Glomerular endothelial cell (primary cell): ENCODE data around the gene ERF. TPM values are rescaled to one million over a fixed set of nuclear protein-coding genes. Genes with fewer than 3 reads are reported as not detected.
"Not testable (repeated sequence)": the region's sequence is repeated elsewhere in the genome, so short reads cannot be mapped to it uniquely, and the experiment has no call there.

ENCODE experiments used
- DNase-seq: peaks from one replicate; pipeline ENCODE4 v3.0.0-alpha.2; 2011; ENCODE audit warnings: low read depth, low spot score; ENCODE audit errors: extremely low read depth
- total RNA-seq: library from RNA; depleted of rRNA; stranded (reverse); fragments of >200 nt; gene quantifications from 2 replicates; pipeline ENCODE4 v1.2.3, GENCODE V29; 2015

ERF gene
- total RNA-seq, 1 donor from 2014 or later, result 56.6 TPM

DNA sequence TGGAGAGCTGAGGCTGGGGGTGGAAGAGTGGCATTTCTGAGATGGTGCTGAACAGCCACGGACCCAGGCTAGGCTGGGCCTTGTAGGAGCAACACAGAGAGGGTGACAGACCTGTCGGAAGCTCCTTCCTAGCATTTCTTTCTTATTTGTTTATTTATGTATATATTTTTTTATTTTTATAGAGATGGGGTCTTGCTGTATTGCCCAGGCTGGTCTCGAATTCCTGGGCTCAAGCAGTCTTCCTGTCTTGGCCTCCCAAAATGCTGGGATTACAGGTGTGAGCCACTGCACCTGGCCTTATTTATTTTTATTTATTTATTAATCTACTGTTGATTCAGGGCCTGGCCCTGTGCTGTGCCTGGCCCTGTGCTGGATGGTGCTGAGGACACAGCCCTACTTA is 20.6 kb upstream of the ERF start:
- DNase-seq, result no peak

DNA sequence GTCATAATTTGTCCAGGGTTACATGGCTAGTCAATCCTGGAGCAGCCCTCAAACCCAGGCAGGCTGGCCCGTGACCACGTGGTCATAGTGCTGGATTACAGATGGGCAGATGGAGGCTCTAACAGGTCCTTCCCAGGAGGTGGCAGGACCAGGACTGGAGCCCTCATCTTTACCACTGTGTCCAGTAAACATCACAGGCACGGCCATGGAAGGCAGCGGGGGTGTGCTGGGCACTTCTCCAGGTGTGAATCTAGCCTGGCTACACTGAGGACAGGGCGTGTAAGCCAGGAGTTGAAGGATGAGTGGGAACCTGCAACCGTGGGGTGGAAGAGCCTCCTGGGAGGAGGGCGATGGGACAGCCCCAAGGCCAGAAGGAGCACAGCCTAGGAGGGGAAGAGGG is 20.2 kb upstream of the ERF start:
- no peak for DNase-seq

DNA sequence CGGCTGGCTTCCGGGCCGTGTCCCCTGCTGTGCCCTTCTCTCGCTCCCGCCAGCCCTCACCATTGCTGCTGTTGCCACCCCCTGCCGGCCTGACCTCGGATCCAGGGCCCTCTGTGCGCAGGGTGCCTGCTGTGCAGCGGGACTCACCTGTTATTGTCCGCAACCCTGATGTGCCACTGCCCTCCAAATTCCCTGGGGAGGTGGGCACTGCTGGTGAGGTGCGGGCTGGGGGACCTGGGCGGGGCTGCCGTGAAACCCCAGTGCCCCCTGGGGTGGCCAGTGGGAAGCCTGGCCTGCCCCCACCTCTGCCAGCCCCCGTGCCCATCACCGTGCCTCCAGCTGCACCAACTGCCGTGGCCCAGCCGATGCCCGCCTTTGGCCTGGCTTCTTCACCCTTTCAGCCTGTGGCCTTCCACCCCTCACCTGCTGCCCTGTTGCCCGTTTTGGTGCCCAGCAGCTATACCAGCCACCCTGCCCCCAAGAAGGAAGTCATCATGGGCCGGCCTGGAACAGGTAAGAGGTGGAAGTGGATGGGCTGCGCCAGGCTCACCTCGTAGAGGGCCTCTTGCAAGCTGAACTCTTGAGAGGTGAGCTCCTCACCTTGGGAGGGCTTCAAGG is 19.2 kb upstream of the ERF start:
- no peak for DNase-seq

DNA sequence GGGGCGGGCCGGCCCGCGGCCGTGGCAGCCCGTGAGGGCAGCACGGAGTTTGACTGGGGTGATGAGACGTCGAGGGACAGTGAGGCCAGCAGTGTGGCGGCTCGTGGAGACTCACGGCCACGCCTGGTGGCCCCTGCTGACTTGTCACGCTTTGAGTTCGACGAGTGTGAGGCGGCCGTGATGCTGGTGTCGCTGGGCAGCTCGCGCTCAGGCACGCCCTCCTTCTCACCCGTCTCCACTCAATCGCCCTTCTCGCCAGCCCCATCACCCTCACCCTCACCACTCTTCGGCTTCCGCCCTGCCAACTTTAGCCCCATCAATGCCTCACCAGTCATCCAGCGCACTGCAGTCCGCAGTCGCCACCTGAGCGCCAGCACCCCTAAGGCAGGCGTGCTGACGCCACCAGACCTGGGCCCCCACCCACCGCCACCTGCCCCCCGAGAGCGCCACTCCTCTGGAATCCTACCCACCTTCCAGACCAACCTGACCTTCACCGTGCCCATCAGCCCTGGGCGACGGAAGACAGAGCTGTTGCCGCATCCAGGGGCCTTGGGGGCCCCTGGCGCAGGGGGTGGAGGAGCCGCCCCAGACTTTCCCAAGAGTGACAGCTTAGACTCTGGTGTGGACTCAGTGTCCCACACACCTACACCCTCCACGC is 18.6 kb upstream of the ERF start:
- DNase-seq, result no peak

DNA sequence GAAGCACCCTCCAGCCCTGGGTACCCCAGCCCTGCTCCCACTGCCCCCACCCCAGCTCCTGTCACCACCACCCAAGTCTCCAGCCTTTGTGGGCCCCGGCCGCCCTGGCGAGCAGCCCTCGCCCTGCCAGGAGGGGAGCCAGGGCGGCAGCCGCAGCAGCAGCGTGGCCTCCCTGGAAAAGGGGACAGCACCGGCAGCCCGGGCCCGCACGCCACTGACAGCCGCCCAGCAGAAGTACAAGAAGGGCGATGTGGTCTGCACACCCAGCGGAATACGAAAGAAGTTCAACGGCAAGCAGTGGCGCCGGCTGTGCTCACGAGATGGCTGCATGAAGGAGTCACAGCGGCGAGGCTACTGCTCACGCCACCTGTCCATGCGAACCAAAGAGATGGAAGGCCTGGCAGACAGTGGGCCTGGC is 18.1 kb upstream of the ERF start:
- DNase-seq, result no peak

DNA sequence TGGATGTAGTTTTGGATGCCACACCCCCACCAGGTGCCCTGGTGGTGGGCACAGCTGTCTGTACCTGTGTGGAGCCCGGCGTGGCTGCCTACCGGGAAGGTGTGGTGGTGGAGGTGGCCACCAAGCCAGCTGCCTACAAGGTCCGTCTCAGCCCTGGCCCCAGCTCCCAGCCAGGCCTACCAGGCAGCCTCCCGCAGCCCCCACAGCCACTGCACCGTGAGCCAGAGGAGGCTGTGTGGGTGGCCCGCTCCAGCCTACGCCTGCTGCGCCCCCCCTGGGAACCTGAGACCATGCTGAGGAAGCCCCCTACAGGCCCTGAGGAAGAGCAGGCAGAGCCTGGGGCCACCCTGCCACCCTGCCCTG is 17.6 kb upstream of the ERF start:
- DNase-seq, result no peak

DNA sequence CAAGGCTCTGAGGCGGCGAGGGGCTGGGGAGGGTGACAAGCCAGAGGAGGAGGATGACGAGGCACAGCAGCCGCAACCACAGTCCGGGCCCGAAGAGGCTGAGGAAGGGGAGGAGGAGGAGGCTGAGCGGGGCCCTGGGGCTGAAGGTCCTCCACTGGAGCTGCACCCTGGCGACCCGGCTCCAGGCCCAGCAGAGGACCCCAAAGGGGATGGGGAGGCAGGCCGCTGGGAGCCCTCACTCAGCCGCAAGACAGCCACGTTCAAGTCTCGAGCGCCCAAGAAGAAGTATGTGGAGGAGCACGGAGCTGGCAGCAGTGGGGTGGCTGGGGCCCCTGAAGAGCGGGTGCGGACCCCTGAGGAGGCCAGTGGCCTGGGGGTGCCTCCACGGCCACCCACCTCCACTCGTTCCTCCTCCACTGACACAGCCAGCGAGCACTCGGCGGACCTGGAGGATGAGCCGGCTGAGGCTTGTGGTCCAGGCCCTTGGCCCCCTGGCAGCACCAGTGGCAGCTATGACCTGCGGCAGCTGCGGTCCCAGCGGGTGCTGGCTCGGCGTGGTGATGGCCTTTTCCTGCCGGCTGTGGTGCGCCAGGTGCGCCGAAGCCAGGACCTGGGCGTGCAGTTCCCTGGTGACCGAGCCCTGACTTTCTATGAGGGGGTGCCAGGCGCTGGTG is 17.1 kb upstream of the ERF start:
- DNase-seq, result no peak

DNA sequence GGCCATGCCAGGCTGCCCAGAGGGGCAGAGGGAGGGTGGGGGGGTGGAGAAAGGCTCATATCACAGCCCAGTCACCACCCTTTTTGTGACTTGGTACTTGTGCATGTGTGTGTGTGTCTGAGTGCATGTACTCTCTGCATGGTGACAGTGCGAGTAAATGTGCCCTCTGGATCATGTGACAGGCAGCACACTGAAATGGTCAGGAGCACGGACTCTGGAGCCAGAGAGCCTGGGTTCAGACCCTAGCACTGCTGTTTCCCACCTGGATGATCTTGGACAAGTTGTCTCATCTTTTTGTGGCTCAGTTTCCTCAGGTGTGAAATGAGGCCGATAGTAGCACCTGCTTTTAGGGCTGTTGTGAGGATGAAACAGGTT is 16.1 kb upstream of the ERF start:
- no peak for DNase-seq

DNA sequence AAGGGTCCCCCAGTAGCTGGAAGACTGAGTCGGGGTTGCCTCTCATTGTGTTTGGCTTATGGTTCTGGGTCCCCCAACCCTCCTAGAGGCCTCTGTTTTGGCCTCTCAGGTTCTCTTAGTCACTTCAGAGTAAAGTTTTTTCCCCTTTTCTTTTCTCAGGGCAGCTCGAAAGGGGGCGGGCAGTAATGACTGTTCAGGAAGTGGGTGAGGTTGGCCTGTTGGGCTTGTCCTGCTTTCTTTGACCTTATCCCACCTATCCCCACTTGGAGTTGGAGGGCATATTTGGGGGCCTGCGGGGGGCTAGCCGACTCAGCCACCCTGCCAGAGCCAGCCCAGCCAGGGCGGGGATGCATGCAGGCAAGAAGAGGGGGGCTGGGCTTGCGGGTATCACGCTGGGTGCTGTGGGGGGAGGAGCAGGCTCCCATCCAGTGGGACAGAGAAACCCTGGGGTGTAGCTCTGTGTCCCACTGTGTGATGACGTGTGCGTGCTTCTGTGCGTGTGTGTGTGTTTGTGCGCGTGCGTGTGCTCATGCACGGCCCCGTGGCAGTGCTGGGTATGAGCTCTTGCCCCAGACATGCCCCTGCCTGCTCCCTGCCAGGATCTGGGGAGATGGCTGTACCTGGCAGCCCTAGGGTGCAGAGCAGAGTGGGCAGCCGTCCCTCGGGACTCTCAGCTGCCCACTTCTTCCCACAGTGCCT is 15.6 kb upstream of the ERF start:
- no peak for DNase-seq

DNA sequence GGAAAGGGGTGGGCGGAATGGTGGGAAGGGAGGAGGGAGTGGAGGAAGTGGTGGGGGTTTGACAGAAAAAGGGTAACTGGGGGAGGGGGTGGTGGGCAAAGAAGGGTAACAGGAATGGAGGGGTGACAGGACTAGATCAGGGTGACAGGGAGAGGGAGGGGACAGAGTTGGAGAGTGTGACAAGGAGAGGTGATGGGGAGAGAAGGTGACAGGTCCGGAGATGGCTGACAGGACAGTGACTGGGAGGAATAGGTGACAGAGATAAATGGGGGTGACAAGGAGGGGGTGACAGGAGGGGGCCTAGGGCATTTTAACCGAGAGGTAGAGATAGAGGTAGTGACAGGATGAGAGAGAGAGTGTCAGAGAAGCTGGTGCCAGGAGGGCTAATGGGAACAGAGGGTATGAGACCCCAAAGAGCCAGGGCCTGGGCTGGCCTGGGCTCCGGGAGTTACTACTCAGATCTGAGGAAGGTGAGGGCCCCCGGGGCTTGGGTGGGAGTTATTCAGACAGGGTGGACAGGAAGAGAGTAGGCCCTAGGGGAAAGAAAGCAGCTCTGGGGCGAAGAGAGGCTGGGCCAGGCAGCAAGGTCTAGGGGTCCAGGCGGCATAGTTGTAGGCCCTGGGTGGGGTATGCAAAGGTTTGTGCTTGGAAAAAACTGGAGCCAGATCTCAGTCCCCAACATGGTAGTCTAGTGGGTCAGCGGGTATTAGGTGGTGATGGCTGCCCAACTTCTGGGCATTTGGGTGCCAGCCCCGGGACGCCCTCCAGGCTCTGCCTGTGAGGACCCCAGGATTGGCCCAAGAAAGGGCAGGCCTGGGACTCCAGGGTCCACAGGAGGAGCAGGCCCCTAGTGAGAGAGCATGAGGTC is 14.8 kb upstream of the ERF start:
- DNase-seq, result no peak

DNA sequence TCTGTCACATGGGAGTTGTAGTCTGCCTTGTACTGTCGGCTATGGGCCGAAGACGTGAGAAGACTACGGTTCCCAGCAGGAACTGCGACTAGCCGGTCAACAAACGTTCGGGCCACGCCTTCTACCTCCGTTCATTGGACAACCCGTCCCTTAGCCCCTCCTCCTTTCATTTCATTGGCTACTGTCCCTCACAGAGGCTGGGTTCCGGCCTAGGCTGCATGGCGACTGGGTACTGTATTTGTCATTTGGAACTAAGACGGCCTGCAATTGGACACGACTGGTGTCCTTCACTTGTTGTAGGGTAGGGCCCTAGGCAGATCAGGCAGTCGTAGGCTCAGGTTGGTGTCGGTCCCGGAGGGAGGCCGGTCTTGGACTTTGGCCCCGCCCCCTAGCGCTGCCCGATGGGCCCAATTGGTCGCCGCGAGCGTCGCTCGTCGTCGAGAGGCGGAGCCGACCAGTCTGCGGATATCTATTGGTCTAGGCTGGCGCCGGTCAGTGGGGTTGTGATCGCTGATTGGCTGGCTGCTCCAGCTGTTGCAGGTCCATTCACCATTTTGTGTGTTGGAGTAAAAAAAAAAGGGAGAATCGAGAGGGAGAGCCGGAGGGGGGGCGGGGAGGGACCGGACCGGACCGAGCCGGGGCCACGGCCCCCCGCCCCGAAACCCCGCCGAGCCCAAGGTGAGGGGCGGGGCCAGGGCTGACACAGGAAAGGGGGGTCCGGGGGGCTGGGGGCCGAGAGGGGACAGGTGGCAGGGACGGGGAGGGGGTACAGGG is 14.0 kb upstream of the ERF start, which contains the start of gene CIC:
CIC (plus strand) TSS at position 549 of the 774 bp plus-strand sequence. CDS start 2,532 bp downstream, outside the sequence.
- DNase-seq, result peak; percentile 100

DNA sequence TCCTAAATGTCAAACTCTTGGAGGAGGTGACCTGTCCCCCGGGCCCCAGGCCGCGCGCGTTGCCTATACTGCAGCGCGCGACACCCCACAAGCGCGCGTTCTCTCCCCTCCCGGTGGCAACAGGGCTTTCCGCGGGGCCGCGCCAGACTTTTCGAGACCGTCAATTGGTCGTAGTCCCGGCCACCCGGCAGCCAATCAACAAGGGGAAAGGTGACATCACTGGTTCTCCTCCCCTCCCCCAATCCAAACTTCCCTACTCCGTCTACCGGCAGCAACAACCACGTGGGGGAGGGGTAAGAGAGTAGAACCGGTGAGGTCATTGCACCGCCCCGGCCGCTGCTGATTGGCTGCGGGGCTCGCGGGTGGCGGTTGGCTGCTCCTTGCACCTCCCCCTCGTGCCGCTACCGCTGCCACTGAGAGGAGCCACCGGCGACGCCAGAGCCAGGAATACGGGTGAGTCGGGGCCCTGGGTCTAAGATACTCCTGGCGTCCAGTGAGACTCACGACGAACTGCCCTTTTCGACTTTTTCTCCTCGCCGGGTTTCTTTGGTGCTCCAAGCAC is 13.3 kb upstream of the ERF start:
- peak; percentile 94 for DNase-seq

DNA sequence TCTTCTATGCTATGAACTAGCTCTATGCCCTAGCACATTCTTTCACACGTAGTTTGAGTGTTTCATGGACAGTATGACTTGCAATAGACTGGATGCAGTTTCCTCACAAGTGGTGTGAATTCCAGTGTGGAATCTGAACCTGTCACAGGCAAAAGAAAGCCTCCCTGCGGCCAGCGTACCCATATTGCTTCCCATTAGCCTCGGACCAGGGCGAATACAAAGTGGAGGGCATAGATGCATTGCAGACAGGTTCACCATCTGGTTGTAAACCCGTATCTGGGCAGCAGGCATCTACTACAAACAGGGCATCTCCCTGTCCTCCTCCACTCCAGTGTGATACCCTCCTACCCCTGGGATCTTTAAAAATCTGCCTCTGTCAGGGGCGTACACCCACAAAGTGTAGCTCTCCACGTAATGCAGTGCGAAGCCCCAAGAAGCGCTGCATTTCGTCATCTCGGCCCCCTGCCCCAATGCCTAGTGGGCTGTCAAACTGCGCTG is 12.8 kb upstream of the ERF start:
- no peak for DNase-seq

DNA sequence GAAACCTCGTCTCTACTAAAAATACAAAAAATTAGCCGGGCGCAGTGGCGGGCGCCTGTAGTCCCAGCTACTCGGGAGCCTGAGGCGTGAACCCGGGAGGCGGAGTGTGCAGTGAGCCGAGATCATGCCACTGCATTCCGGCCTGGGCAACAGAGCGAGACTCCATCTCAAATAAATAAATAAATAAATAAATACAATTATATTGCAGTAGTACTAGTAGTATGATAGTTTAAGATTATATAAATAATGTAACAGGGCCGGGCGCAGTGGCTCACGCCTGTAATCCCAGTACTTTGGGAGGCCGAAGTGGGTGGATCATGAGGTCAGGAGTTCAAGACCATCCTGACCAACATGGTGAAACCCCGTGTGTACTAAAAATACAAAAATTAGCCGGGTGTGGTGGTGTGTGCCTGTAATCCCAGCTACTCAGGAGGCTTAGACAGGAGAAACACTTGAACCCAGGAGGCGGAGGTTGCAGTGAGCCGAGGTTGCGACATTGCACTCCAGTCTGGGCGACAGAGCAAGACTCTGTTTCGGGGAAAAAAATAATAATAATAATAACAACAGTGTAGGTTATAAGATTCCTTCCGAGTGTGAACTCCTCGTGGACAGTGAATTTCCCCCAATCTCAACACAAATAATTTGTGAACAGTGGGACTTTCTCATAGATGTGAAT is 12.1 kb upstream of the ERF start:
- DNase-seq, result not testable (repeated sequence)

DNA sequence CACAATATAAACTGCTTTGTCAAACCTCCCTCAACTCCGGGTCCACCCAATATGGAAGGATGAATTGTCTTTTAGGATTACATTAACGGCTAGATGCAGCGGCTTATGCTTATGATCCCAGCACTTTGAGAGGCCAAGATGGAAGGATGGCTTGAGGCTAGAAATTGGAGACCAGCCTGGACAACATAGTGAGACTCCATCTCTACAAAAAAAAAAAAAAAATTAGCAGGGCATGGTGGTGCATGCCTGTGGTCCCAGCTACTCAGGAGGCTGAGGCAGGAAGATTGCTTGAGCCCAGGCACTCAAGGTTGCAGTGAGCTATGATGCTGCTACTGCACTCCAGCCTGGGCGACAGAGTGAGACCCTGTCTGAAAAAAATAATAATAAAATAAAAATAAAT is 11.2 kb upstream of the ERF start:
- not testable (repeated sequence) for DNase-seq

DNA sequence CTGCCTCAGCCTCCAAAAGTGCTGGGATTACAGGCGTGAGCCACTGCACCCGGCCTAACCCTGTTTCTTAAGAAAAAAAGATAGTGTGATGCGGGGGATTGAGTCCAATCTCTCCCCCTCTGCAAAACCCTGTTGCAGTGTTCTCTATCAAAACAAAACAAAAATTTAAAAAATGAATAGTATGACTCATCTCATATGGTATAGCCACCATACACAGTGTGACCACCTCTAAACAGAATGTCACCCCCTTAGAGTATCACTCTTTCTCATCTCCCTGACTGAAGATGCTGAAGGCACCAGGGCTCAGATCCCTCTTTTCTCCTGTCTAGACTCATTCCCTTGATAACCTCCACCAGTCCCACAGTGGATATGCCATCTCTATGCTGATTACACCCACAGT is 6.8 kb upstream of the ERF start:
- no peak for DNase-seq

DNA sequence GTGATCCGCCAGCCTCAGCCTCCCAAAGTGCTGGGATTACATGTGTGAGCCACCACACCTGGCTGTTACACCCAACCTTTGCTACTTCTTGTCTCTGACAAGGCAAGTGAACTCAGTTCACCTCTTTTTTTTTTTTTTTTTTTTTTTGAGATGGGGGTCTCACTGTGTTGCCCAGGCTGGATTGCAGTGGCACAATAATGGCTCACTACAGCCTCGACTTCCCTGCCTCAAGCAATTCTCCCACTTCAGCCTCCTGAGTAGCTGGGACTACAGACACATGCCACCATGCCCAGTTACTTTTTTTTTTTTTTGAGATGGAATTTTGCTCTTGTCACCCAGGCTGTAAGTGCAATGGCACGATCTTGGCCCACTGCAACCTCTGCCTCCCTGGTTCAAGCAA is 2.9 kb upstream of the ERF start:
- DNase-seq, result not testable (repeated sequence)

DNA sequence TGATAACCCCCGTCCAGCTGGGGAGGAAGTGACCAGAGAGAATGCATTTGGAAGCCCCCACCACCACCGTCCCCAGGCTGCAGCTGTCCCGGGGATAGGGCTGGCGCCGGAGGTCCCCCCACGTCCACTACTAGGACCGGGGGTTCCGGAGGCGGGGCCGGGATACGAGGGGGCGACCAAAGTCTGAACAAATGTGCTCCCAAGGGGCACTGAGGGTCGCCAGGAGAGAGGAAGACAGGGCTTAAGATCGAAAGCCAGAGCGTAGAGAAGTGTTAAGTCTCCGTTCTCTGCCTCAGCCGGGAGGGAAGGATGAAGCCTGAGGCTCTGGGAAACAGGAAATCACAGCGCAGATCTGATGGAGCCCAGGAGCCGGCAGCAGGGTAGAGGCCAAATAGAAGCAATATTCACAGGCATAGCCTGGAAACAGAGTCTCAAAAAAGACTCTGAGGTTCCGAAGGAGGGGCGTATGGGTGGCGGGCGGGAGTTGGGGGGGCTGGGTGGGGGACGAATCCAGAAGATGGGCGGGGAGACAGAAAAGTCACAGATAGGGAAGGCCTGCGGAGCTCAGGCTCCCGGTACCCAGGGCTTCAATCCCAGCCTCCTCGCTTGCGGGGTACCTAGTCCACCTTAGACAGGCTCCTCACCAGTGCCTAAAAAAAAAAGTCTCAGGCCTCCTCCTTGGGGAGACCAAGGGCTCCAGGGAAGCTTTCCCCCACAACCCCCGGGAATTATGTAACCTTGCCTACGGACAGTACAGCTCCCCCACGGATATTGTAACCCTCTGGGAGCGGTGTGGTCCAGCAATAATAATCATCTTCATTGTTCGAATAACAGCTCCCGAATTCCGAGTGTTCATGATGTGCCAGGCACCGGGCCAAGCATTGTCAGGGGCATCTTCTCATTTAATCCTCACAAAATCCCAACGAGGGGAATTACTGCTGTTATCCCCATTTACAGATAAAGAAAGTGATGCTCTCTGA is 1.1 kb upstream of the ERF start:
- no peak for DNase-seq
